HG03457 (cell line): Measurements from ENCODE around the gene GMIP.

Experiments
- ATAC-seq: cut with Tn5 transposase; IDR thresholded peaks from one replicate; pipeline ENCODE4 v1.9.1; 2021; ENCODE audit warnings: moderate number of reproducible peaks; ENCODE audit not compliant: unreplicated experiment

GMIP gene

GRCh38 chr19:19659646-19660245 is 16.3 kb upstream of the GMIP start:
- ATAC-seq: no peak

GRCh38 chr19:19657397-19657783 is 13.9 kb upstream of the GMIP start:
- ATAC-seq: no peak

GRCh38 chr19:19656451-19657396 is 13.3 kb upstream of the GMIP start:
- ATAC-seq: no peak

GRCh38 chr19:19655641-19656343 is 12.3 kb upstream of the GMIP start:
- no peak for ATAC-seq

- ATAC-seq: no peak
These were observed 11.7 kb upstream of the GMIP start for GRCh38 chr19:19655051-19655594.

GRCh38 chr19:19654441-19654840 is 11.0 kb upstream of the GMIP start:
- no peak for ATAC-seq

GRCh38 chr19:19653597-19654147 is 10.2 kb upstream of the GMIP start:
- no peak for ATAC-seq

GRCh38 chr19:19652482-19653295 is 9.2 kb upstream of the GMIP start:
- no peak for ATAC-seq

GRCh38 chr19:19651076-19651475 is 7.6 kb upstream of the GMIP start:
- ATAC-seq: no peak

- no peak for ATAC-seq
These were observed 6.9 kb upstream of the GMIP start for GRCh38 chr19:19650331-19650730.

GRCh38 chr19:19649580-19649995 is 6.1 kb upstream of the GMIP start:
- ATAC-seq: no peak

- no peak for ATAC-seq
These were observed 5.7 kb upstream of the GMIP start for GRCh38 chr19:19649155-19649554.

- ATAC-seq: no peak
These were observed 3.8 kb upstream of the GMIP start for GRCh38 chr19:19647037-19647835.

GRCh38 chr19:19645233-19645870 is 1.9 kb upstream of the GMIP start:
- ATAC-seq: no peak

GRCh38 chr19:19644054-19644388 is 564 bp upstream of the GMIP start:
- ATAC-seq: no peak

GRCh38 chr19:19642506-19643157 is 825 bp downstream of the GMIP start:
- ATAC-seq: no peak

- ATAC-seq: no peak
These were observed 5.8 kb downstream of the GMIP start for GRCh38 chr19:19637523-19638251.

- ATAC-seq: no peak
These were observed 6.3 kb downstream of the GMIP start for GRCh38 chr19:19637186-19637522.
